Measurements from ENCODE around the gene RPH3AL.

RPH3AL gene, protein sequence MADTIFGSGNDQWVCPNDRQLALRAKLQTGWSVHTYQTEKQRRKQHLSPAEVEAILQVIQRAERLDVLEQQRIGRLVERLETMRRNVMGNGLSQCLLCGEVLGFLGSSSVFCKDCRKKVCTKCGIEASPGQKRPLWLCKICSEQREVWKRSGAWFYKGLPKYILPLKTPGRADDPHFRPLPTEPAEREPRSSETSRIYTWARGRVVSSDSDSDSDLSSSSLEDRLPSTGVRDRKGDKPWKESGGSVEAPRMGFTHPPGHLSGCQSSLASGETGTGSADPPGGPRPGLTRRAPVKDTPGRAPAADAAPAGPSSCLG

DNA sequence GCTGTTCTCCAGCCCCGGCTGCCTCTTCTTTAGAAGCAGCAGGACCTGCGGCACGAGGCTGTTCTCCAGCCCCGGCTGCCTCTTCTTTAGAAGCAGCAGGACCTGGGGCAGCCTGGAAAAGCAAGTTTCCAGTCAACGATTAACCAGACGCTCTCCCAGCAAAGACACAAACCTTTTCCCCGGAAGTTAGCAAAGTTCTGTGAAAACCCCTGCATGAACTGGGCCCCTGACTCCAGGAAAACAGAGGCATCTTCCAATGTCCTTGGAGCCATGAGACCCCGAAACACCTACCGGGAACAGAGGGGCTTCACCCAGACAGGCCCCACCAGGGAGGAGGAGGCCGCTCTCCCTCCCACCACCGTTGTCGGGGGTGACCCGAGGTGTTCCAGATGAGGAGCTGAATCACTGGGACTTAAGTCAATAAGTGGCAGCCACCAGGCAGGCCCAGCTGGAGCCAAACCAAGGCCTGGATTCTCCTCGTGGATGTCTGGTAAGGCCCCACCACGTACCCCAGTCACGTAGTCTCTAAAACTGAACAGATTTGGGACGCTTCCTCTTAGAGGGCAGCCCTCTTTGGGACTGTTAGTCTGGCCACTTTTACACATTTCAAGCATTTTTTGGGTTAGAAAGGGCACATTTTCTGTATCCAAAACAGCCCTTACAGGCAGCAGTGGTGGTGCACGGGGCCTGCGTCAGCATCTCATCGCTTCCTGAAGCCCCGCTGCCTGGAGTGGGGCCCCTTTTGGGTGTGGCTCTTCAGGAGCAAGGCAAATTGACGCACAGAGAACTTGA lies at the start of gene RPH3AL:
TSS of gene RPH3AL (minus strand) at position 387 of the 792 bp plus-strand sequence. CDS start 25,264 bp downstream, outside the sequence.
- peak; percentile 58 for DNase-seq

DNA sequence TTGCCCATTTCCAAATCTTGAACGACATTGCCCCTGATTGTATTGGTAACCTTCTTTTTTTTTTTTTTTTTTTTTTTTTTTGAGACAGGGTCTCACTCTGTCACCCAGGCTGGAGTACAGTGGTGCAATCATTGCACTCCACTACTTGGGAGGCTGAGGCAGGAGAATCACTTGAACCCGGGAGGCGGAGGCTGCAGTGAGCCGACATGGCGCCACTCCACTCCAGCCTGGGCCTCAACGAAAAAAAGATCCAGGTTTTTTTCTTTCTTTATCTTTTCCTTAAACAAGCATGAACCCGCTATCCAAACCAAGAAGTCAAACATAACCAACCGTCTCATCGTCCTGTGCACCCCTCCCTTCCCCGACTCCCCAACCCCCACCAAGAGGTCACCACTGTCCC lies 47.6 kb upstream of the RPH3AL start:
- no peak for DNase-seq

DNA sequence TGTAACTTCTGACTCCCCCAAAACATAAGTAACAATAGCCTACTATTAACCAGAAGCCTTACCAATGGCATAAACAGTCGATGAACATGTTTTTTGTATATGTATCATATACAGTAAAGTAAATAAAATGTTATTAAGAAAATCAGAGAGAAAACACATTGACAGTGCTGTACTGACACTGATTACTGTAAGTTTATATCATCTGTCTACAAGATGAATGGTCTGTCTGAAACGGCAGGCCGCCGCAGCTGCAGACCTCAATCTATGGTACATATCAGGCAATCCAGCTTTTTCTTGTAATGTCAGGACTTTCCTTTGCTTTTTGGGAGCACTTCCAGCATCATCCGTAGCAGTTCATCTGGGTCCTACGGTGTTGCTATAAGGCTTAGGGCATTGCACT lies 44.2 kb upstream of the RPH3AL start:
- no peak for DNase-seq

DNA sequence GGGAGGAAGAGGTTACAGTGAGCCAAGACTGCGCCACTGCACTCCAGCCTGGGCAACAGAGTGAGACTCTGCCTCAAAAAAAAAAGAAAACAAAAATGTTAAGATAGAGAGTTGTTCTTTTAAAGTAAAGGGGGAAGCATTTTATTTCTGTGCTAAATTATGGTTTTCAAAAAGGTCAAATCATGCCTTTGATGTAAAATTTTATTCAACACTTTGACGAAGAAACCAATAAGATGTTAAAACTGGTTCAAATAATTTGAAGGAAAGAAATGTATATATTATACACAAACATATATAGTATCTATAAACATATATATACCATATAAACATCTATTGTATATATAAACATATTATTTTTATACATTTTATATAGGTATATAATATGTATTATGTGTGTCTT lies 43.4 kb upstream of the RPH3AL start:
- no peak for DNase-seq

DNA sequence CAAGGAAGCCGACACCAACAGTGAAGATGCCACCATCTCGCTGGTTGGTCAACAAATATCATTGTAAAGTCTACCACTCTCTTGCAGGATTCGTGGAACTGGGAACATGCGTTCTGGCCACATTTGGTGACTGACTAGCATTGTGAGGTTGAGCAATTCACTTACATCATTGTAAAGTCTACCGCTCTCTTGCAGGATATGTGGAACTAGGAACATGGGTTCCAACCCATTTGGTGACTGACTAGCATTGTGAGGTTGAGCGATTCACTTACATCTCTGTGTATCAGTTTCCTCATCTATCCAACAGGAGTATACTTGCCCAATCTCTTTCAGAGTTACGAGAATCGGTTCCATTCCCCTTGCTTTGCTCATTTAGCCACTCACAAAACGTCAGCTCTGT lies 42.6 kb upstream of the RPH3AL start:
- DNase-seq: no peak

DNA sequence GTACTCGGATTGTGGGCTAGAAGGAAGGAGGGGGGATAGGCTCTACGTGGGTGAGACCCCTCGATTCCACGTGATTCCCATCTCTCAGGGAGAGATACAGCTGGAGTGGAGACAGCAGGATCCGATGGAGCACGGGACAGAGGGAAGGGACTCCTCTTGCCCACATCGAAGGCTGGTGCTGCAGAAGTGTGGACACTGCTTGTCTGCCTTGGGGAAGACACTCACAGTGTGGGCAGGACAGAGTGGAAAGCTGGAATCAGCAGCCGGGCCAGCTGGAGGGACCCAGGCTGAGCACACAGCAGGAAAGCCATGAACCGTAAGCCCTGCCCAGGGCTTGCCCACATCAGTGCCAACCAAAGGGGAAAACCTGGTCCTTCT lies 42.1 kb upstream of the RPH3AL start:
- no peak for DNase-seq

DNA sequence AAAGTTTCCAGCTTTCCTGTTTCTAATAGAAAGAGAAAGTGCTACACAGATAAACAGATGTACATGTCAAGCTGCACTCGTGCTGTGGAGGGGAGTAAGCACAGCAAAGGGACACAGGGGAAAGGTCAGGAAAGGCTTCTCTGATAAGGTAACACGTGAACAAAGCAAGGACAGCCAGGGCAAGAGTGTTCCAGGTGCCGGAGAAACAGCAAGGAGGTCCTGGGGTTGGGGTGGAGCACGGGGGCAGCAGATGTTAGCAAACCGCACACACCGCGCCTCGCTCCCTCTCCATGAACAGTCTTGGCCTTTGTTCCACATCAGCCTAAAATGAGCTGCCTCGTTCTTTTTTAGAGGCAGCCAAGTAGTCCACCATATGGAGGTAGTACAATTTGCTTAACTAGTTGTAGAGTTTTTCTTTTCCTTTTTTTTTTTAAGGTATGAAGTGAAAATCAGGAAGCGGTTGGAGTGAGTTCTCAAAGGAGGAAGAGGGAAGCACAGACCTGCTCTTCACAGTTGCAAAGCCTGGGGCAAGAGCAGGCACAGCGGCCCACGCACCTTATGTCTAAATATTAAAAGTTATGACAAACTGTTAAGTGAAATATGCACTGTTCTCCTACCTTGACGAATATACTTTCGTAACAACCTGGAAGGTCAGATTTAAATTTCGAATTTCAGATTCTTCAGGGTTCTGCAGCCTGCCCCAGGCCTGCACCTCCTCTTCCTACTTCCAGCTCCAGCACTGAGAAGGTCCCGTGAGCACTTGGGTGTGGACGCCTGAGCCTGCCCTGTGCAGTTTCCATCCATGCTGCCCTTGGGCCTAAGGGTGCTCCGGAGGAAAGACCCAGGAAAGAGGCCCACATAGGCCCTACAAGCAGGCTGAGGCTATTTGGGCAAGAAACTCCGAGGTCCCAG lies 41.5 kb upstream of the RPH3AL start:
- DNase-seq: no peak

DNA sequence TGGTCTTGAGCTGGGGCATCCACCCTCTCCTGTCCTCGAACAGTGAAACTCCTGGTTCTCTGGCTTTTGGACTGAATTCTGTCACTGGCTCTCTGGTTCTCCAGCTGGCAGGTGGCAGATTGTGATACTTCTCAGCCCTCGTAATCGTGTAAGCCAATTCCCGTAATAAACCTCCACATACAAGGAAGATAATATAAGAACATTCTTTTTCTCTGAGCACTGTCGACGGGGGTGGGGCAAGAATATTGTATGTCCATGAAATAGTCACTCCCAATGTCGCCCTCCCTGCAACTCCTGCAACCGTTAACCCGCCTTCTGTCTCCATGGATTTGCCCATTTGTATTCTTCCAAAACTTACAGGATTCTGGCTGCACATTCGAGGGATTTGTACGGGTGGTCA lies 39.2 kb upstream of the RPH3AL start:
- no peak for DNase-seq

DNA sequence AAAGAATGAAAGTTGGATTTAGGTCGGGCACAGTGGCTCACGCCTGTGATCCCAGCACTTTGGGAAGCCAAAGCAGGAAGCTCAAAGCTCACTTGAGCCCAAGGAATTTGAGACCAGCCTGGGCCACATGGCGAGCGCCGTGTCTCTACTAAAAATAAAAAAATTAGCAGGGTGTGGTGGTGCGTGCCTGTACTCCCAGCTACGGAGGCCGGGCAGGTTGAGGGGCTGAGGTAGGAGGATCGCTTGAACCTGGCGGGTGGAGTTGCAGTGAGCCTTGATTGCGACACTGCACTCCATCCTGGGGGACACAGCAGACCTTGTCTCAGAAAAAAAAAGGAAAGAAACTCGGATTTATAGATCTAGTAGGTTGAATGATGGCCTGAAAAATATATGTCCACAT lies 37.4 kb upstream of the RPH3AL start:
- no peak for DNase-seq

DNA sequence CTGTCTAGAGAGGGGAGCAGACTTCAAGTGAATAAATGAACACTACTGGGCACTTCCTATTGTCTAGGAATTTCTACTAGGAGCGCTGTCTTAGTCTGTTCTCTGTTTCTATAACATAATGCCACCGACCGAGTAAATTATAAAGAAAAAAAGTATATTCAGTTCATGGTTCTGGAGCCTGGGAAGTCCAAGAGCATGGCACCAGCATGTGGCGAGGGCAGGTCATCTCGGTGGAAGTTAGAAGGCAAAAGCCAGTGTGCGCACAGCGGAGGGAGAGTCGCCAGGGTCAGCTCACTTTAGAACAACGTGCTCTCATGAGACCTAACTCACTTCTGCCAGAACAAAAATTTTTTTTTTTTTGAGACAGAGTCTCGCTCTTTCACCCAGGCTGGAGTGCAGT lies 35.5 kb upstream of the RPH3AL start:
- DNase-seq: no peak

DNA sequence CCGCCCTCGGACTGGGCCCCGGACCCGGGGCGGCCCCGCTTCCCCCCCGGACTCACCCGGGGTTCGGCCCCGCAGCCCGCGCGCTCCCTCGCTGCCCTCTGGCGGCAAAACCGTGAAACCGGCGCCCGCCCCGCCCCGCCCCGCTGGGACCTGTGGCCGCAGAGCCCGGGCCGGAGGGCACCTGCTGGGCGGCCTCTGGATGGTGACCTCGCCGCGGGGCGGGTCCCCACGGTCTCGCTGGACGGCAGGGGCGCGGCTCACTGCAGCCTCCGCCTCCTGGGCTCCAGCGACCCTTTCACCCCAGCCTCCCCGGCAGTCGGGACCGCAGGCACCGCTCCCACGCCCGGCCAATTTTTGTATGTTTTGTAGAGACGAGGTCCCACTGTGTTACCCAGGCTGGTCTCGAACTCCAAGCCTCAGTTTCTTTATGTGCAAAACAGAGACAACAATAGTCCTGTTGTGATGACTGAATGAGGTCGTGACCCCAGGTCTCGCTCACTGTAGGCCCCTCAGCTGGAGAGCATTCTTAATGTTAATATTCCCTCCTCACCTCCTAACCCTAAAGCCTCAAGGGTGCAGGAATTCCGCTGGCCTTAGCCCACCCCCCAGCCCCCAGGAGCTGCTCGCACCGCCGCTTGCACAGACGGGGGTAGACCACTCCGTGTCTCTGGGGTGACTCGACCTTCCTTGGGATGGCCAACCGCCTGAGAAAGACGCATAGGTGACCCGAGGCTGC lies 33.7 kb upstream of the RPH3AL start:
- no peak for DNase-seq

DNA sequence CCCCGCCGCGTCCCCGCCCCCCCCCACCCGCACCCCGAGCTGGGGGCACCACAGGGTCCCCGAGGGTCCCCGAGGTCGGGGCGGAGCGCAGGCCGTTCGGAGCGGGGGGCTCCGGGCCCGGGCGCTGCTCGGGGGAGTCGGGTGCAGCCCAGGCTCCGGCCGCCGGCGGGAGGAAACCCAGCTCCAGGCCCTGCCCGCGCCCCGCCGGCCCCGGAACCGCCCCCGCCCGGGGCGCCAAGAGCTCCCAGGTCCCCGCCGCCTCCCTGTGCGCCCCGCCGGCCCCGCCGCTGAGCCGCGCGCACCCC lies 33.2 kb upstream of the RPH3AL start:
- DNase-seq: no peak

DNA sequence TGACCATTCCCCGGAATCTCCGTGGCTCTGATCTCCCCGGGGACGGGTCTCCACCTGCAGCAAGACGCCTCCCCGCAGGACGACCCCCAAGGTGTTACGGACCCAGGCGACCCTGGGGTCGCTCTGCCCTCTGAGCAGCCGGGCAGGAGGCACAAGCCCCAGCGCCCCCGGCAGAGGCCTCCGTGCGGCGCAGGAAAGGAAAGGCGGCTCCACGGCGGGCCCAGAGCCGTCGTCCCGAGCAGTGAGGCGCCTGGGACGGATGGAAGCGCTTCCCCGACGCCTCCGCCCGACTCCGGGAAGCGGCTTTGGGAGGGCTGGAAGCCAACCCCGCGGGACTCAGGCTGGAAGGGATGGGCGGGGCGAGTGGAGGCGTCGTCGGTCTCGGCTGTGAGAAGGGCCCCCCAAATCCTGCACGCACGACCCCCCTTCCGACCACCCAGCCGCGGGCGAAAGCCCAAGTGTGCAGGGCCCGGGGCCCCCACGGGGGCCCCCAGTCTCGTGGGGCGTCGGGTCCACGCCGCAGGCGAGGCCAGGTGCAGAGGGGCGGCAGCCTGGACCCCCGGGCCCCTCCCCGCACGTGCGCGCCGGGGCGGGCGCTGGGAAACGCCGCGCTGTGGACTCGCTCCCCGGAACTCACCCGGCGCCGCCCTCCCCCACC lies 32.7 kb upstream of the RPH3AL start:
- no peak for DNase-seq

DNA sequence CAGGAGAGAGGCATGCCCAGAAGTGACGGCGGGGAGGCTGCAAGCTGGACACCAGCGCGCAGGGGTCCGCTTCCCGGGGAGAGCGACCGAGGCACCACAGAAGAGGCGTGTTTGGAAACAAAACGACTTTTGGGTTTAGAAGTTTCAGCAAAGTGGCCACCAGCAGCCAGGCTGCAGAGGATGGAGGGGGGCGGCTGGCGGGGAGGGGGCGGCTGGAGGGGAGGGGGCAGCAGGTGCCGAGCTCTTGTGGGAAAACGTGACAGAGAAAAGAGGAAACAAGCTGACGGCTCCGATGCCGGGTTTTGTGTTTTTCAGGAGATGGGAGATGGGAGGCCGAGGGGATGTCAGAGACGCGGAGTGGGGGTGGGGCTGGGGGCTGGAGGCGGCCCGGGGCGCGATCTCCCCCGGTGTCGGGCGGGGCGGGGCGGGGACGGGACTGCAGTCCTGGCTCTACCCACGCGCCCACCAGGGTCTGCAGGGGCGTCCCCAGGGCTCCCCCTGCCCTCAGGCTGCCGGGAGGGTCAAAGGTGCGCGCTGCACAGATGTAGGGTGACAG lies 32.1 kb upstream of the RPH3AL start:
- DNase-seq: no peak

DNA sequence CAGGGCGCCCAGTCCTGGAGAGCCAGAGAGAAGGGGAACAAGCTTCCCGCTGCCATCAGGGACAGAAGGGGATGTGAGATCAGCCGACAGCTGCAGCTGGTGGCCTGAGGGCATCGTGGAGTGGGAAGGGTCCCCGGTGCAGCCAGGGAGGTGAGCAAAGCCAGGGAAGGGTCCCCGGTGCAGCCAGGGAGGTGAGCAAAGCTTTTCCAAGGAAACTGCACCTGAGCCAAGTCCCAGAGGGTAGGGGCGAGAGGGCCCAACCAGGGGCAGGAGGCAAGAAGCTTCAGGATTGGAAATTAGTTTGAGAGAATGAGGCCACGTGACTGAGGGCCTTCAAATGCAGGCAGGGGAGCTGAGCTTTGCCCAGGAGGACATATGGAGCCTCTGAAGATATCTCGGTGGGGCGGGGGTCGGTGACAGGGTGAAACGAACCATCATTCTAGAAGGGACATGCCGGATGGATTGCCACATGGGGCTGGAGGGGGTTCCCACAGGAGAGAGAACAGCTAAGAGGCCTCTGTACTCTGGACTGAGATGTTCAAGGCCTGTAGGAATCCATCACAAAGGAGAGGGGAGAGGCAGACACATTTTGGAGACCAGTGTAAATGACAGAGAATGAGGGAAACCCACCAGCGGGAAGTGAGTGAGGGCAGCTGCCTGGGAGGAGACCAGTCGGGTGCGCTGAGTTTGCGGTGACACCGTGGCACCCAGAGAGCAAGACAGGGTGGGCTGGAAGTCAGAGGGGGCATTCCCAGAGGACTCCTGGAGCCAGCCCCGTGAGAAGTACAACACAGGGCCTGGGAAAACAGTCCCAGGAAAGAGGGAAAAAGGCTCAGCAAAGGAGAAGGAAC lies 31.4 kb upstream of the RPH3AL start:
- no peak for DNase-seq

DNA sequence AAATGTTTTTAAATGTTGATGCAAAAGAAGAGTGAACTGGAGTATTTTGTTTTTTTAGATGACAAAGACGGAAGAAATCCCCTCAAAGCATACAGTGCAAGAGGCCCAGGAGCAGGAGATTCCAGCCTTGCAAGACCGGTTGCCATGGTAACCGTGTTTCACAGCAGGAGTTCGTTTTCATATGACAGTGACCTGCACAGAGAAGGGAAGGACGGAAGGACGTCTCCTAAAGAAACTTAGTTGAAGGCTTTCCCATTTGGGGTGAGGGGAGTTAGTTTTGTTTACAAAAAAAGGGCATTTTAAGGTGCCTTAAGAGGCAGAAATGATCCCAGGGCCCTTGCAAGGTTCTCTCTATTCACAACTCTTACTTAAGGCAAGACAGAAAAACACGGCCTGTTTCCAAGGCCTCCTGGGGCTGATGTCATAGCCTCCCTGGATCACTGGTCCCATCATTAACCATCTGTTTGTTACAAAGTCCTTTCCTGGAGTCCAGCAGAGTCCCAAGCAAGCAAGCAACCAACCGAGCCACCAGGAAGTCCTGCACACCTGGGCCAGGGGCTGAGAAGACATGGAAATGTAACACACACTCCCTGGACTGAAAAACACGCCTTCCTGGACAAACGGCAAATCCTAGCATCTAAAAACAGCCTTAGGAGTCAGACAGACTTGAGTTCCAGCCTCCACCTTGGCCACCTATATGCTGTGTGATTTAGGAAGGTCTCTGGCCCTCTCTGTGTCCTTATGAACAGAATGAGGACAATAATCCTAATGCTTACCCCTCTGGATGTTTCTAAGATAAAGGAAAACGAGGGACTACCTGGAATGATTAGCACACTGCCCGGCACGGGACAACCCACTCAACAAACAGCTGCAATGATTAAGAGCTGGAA lies 30.3 kb upstream of the RPH3AL start:
- DNase-seq: no peak

DNA sequence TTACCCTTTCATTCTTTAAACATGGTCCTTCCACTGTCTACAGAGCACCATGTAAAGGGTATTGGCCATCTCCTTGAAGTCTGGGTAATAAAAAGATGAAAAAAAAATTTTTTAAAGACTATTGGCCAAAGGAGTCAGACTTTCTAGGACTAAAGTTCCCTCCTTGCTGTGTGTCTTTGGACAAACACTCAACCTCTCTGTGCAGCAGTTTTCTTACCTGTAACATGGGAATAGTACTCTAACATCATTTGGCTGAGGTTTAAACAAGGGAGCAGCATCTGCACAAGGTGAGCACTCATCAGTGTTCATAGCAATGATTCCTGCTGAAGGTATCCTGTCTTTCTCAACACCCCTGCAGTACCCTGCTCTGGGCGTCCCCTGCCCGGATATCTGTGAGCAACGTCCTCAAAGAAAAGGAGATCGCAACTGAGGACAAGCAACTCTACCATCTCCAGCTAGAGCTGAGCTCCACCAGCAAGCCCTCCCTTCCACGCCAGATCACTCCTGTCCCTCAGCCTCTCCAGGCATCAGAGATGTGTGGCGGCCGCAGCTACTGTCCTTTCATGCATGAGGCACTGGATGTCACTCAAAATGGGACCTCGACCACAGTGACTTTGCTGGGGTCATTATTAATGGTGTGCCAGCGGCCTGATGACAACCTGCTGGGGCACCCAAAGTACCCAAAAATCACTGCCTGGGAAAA lies 29.5 kb upstream of the RPH3AL start:
- no peak for DNase-seq

DNA sequence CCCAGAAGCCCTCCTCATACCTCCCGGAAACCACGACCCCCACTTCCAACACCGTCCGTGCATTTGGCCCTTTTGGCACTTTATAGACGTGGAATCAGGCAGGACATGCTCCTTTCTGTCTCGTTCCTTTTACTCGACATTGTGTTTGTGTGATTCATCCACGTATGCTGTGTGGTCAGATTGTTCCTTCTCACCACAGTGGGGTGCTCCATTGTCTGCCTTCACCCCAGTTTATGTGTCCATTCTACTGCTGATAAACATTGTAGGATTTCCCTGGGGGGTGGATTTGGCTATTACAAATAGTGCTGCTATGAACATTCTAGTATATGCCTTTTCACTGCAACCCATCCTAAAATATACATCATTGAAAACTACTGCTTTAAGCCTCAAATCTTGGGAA lies 28.9 kb upstream of the RPH3AL start:
- DNase-seq: no peak
